Keratinocyte (primary cell): ENCODE results near the gene C2CD5. TPM values are rescaled to one million over a fixed set of nuclear protein-coding genes. Genes with fewer than 3 reads are reported as not detected.

Experiments
- DNase-seq: peaks from one replicate; pipeline ENCODE4 v3.0.0-alpha.2; 2011; ENCODE audit warnings: low read depth, missing footprints, low spot score
- FAIRE-seq: peaks from 2 replicates; lab custom pipeline; 2011; peaks lifted over from hg19 to GRCh38; lab: Jason Lieb, UNC
- H2AFZ ChIP-seq: 2 replicates; pipeline ENCODE4 v1.6.0; 2012; ENCODE audit warnings: low read length, control low read depth, inconsistent platforms; ENCODE audit not compliant: control insufficient read depth
- H3K27ac ChIP-seq: 2 replicates; pipeline ENCODE4 v1.5.1; 2011; ENCODE audit warnings: low read length; ENCODE audit not compliant: control insufficient read depth, insufficient read depth
- H3K27me3 ChIP-seq: 3 replicates; pipeline ENCODE4 v1.6.0; 2011; ENCODE audit warnings: low read length; ENCODE audit not compliant: control insufficient read depth, insufficient read depth; ENCODE audit errors: extremely low read depth
- H3K36me3 ChIP-seq, 2 experiments: 2 replicates in 1 of 2; 3 replicates in 1 of 2; pipeline ENCODE4 v1.5.1; 2011; ENCODE audit warnings: low read length in 2 of 2, mild to moderate bottlenecking in 1 of 2; ENCODE audit not compliant: control insufficient read depth in 2 of 2, insufficient read depth in 2 of 2; ENCODE audit errors: extremely low read depth in 1 of 2
- H3K4me1 ChIP-seq: 3 replicates; pipeline ENCODE4 v1.5.1; 2011; ENCODE audit warnings: low read length; ENCODE audit not compliant: control insufficient read depth, insufficient read depth; ENCODE audit errors: extremely low read depth
- H3K4me2 ChIP-seq: 3 replicates; pipeline ENCODE4 v1.6.0; 2011; ENCODE audit warnings: low read depth, low read length; ENCODE audit not compliant: control insufficient read depth, insufficient read depth; ENCODE audit errors: extremely low read depth
- H3K4me3 ChIP-seq, 3 experiments: fragments of 200-600 bp in 1 of 3; sonication (generic) in 1 of 3; 2 replicates in 2 of 3; 3 replicates in 1 of 3; pipeline ENCODE4 v1.5.1; 2011 to 2016; ENCODE audit warnings: low read length in 3 of 3, mild to moderate bottlenecking in 3 of 3, control low read depth in 2 of 3, inconsistent platforms in 1 of 3, low read depth in 1 of 3, mixed read lengths in 1 of 3, mixed run types in 1 of 3, moderate library complexity in 1 of 3; ENCODE audit not compliant: control insufficient read depth in 2 of 3, insufficient read depth in 2 of 3; ENCODE audit errors: extremely low read depth in 1 of 3
- H3K79me2 ChIP-seq: 2 replicates; pipeline ENCODE4 v1.6.0; 2012; ENCODE audit warnings: low read length; ENCODE audit not compliant: control insufficient read depth, insufficient read depth
- H3K9ac ChIP-seq: 3 replicates; pipeline ENCODE4 v1.6.0; 2011; ENCODE audit warnings: low read length; ENCODE audit not compliant: control insufficient read depth, insufficient read depth; ENCODE audit errors: extremely low read depth
- H3K9me1 ChIP-seq: 3 replicates; pipeline ENCODE4 v1.6.0; 2011; ENCODE audit warnings: low read length; ENCODE audit not compliant: control insufficient read depth, insufficient read depth; ENCODE audit errors: extremely low read depth
- H3K9me3 ChIP-seq: 2 replicates; pipeline ENCODE4 v1.5.1; 2012; ENCODE audit warnings: low read depth, low read length; ENCODE audit not compliant: control insufficient read depth
- H4K20me1 ChIP-seq: 3 replicates; pipeline ENCODE4 v1.6.0; 2011; ENCODE audit warnings: low read length; ENCODE audit not compliant: control insufficient read depth, insufficient read depth; ENCODE audit errors: extremely low read depth
- CTCF ChIP-seq, 3 experiments: IDR thresholded peaks in 1 of 3; conservative IDR thresholded peaks in 1 of 3; optimal IDR thresholded peaks in 1 of 3; 2 replicates in 2 of 3; 3 replicates in 1 of 3; pipeline versions ENCODE3 to v1.5.1; 2011; ENCODE audit warnings: low read length in 3 of 3, mild to moderate bottlenecking in 3 of 3, moderate library complexity in 2 of 3, control low read depth in 1 of 3, inconsistent platforms in 1 of 3; ENCODE audit not compliant: insufficient read depth in 2 of 3; ENCODE audit errors: extremely low read depth in 1 of 3
- EZH2 ChIP-seq: IDR thresholded peaks from one replicate; pipeline ENCODE4 v1.6.1; 2012; ENCODE audit warnings: inconsistent platforms, mild to moderate bottlenecking, low read length, moderate library complexity
- dilution Hi-C: fragments of 300-500 bp; cut with MboI; formaldehyde crosslinking; loops from one replicate; pipeline ENCODE4 v1.7.0; 2020; ENCODE audit warnings: low sequenced_read_pairs; ENCODE audit not compliant: extremely low pct_ligation_motif_present
- polyA plus RNA-seq, 5 experiments: library from polyadenylated mRNA; depleted of rRNA in 3 of 5; stranded (reverse) in 3 of 5; stranded (forward) in 1 of 5; unstranded in 1 of 5; fragments of >200 nt; gene quantifications; 1 replicate in 1 of 5; 2 replicates in 3 of 5; 3 replicates in 1 of 5; pipeline versions ENCODE4 v1.2.1 to v1.2.3, GENCODE V29; 2011 to 2012; ENCODE audit warnings: missing spikeins in 2 of 5, low read depth in 1 of 5, low replicate concordance in 1 of 5

The C2CD5 gene
- polyA plus RNA-seq, 1 donor (not counting 4 experiments of a cell fraction or from before 2014, with no cell fraction given) = 17.7 TPM

DNA sequence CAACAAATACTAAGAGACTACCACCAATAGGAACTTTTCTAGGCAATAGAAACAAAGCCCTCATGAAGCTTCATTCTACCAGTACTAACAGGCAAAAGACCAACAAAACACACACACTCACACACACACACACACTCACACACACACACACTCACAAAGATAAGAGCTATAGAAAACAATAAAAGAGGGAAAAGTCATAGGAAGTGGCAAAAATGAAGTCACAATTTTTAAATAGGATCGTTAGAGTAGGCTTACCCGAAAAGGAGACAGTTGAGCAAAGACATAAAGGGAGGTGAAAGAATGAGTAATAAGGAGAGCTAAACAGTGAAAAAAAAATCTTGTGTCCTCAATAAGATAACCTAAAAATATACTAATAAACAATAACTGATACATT lies 66.5 kb downstream of the C2CD5 start:
- Histone ChIP-seq H3K4me1 (no peaks in the 10 kb centered on the region), H3K27ac (no peak overlapping the region), H3K4me3 (no peak overlapping the region), H3K79me2 (no peaks in the 10 kb centered on the region), H4K20me1 (no peaks in the 10 kb centered on the region), H2AFZ (no peak overlapping the region), H3K4me2 (no peak overlapping the region), H3K36me3 (no peaks in the 10 kb centered on the region), H3K27me3 (no peaks in the 10 kb centered on the region), H3K9ac (no peak overlapping the region), H3K9me3 (no peaks in the 10 kb centered on the region), H3K9me1 (no peaks in the 10 kb centered on the region)
- DNase-seq (no peak), FAIRE-seq (no peak)
- no peak for TF ChIP-seq CTCF (optimal IDR thresholded peaks at IDR 0.05 in 1 of 3, IDR thresholded peaks at IDR 0.05 in 1 of 3, conservative IDR thresholded peaks at IDR 0.05 in 1 of 3; ENCODE audit: extremely low read depth in 1 of 3, insufficient read depth in 2 of 3, low read length in 3 of 3)
- TF ChIP-seq EZH2 = no peak
- dilution Hi-C loops = loop anchor here (25.0 kb wide), 1 partner anchor 159 kb away; the partner anchor contains the start of gene ETNK1

- TF ChIP-seq EZH2 = no peak
- TF ChIP-seq CTCF (optimal IDR thresholded peaks at IDR 0.05 in 1 of 3, IDR thresholded peaks at IDR 0.05 in 1 of 3, conservative IDR thresholded peaks at IDR 0.05 in 1 of 3; ENCODE audit: extremely low read depth in 1 of 3, insufficient read depth in 2 of 3, low read length in 3 of 3) = no peak
- Histone ChIP-seq H3K79me2 (no peaks in the 10 kb centered on the region), H3K4me3 (no peak overlapping the region), H3K36me3 (no peaks in the 10 kb centered on the region), H3K9me1 (no peaks in the 10 kb centered on the region), H3K27me3 (no peaks in the 10 kb centered on the region), H2AFZ (no peak overlapping the region), H3K9ac (no peak overlapping the region), H3K9me3 (no peaks in the 10 kb centered on the region), H3K4me1 (no peaks in the 10 kb centered on the region), H3K4me2 (no peak overlapping the region), H4K20me1 (no peaks in the 10 kb centered on the region), H3K27ac (no peak overlapping the region)
- DNase-seq (no peak), FAIRE-seq (no peak)
- dilution Hi-C loops = loop anchor here (25.0 kb wide), 1 partner anchor 160 kb away; the partner anchor contains the start of gene ETNK1
Measured at GRCh38 chr12:22477166-22477893, 67.0 kb downstream of the C2CD5 start.
